GM23248 (cell line): ENCODE measurements around the gene FHOD1. TPM values are rescaled to one million over a fixed set of nuclear protein-coding genes. Genes with fewer than 3 reads are reported as not detected.

Source experiments
- DNase-seq: peaks from one replicate; pipeline ENCODE4 v3.0.0-alpha.2; 2015
- H2AFZ ChIP-seq: fragments of 200-600 bp; sonication (generic); 2 replicates; pipeline ENCODE4 v1.6.1; 2016; ENCODE audit warnings: antibody characterized with exemption
- H3F3A ChIP-seq: fragments of 200-600 bp; sonication (generic); 2 replicates; pipeline ENCODE4 v1.6.1; 2016; ENCODE audit warnings: mild to moderate bottlenecking, antibody characterized with exemption, mixed run types; ENCODE audit not compliant: insufficient read depth
- H3K27ac ChIP-seq: fragments of 200-600 bp; sonication (generic); 2 replicates; pipeline ENCODE4 v1.5.1; 2016; ENCODE audit warnings: mild to moderate bottlenecking
- H3K27me3 ChIP-seq: fragments of 200-600 bp; sonication (generic); replicated peaks from 2 replicates; pipeline ENCODE4 v1.6.1; 2016; ENCODE audit warnings: mild to moderate bottlenecking; ENCODE audit not compliant: insufficient read depth
- H3K36me3 ChIP-seq: fragments of 200-600 bp; sonication (generic); 2 replicates; pipeline ENCODE4 v1.6.1; 2016; ENCODE audit warnings: low read depth, mild to moderate bottlenecking
- H3K4me1 ChIP-seq: fragments of 200-600 bp; sonication (generic); 2 replicates; pipeline ENCODE4 v1.6.1; 2016; ENCODE audit warnings: mild to moderate bottlenecking; ENCODE audit not compliant: insufficient read depth
- H3K4me2 ChIP-seq: fragments of 200-600 bp; sonication (generic); one replicate; pipeline ENCODE4 v1.6.1; 2016; ENCODE audit warnings: mild to moderate bottlenecking; ENCODE audit not compliant: unreplicated experiment
- H3K4me3 ChIP-seq: fragments of 200-600 bp; sonication (generic); 2 replicates; pipeline ENCODE4 v1.5.1; 2016; ENCODE audit warnings: mild to moderate bottlenecking
- H3K79me2 ChIP-seq: fragments of 200-600 bp; sonication (generic); 2 replicates; pipeline ENCODE4 v1.6.1; 2016; ENCODE audit warnings: mild to moderate bottlenecking; ENCODE audit not compliant: insufficient read depth
- H3K9ac ChIP-seq: fragments of 200-600 bp; sonication (generic); 2 replicates; pipeline ENCODE4 v1.6.1; 2016; ENCODE audit warnings: mild to moderate bottlenecking
- H3K9me2 ChIP-seq: fragments of 200-600 bp; sonication (generic); 2 replicates; pipeline ENCODE4 v1.6.1; 2016; ENCODE audit warnings: mixed run types, mild to moderate bottlenecking, moderate library complexity; ENCODE audit not compliant: insufficient read depth
- H3K9me3 ChIP-seq: fragments of 200-600 bp; sonication (generic); one replicate; pipeline ENCODE4 v1.6.1; 2017; ENCODE audit warnings: low read depth
- H4K20me1 ChIP-seq: fragments of 200-600 bp; sonication (generic); 2 replicates; pipeline ENCODE4 v1.6.0; 2016; ENCODE audit not compliant: insufficient read depth
- EZH2 ChIP-seq: fragments of 200-600 bp; sonication (generic); IDR thresholded peaks from 2 replicates; pipeline ENCODE4 v1.6.1; 2018; ENCODE audit warnings: antibody characterized with exemption, mild to moderate bottlenecking; ENCODE audit not compliant: insufficient read depth, poor library complexity, severe bottlenecking
- EZH2phosphoT487 ChIP-seq: fragments of 200-600 bp; sonication (generic); IDR thresholded peaks from 2 replicates; pipeline ENCODE4 v1.6.1; 2018; ENCODE audit warnings: antibody characterized with exemption, moderate library complexity, mild to moderate bottlenecking, low read depth; ENCODE audit not compliant: insufficient read depth
- WGBS, 2 experiments: methylation state at CpG; one replicate each; pipeline ENCODE4 v1.1.6; 2015 to 2017; ENCODE audit warnings: low lambda C conversion rate in 2 of 2, low coverage in 1 of 2; ENCODE audit errors: missing lambda C conversion rate in 2 of 2; 5-methylcytosine and 5-hydroxymethylcytosine counted together
- in situ Hi-C: fragments of 300-500 bp; cut with MboI; formaldehyde crosslinking; loops from 2 replicates; pipeline ENCODE4 v1.15.0; 2020
- polyA plus RNA-seq: library from polyadenylated mRNA; unstranded; fragments of >200 nt; fragmentation: Nextera tagmentation; extraction: Ambion mirVana; gene quantifications from 2 replicates; pipeline ENCODE4 v1.2.1, GENCODE V29; 2016
- total RNA-seq: library from RNA; depleted of rRNA; stranded (reverse); fragments of >200 nt; shearing (Covaris generic); gene quantifications from 2 replicates; pipeline ENCODE4 v1.2.3, GENCODE V29; 2014

FHOD1 gene
- total and polyA plus RNA-seq, 2 experiments from 2014 or later, result 9.3 to 14.9 TPM

GRCh38 chr16:67248401-67249177 lies 1.3 kb upstream of the FHOD1 start, which contains the start of gene SLC9A5:
SLC9A5 (plus strand) TSS chr16:67248979; CDS start chr16:67249015, 36 bp downstream.
- H3K4me1 ChIP-seq, result peaks cover 40% of the 10 kb centered on the region
- peak within 1 kb of the TSS; percentile 92 for H2AFZ ChIP-seq
- peak within 1 kb of the TSS; percentile 88 for H3K4me3 ChIP-seq
- in situ Hi-C loops, result no loop called here
- peak; percentile 65 for DNase-seq
- H3K36me3 ChIP-seq, result no peaks in the 10 kb centered on the region
- no peaks in the 10 kb centered on the region for H4K20me1 ChIP-seq
- TF ChIP-seq EZH2phosphoT487, result no peak
- TF ChIP-seq EZH2, result no peak
- no peaks in the 10 kb centered on the region for H3K9me3 ChIP-seq
- peak within 1 kb of the TSS; percentile 30; the same call in 1 of the 2 replicates for H3K27ac ChIP-seq
- 3% methylated on average over 12 to 50 of the region's 75 CpGs for WGBS, 2 experiments
- H3K4me2 ChIP-seq, result peak within 1 kb of the TSS; percentile 95
- peaks cover 7% of the 10 kb centered on the region for H3K79me2 ChIP-seq
- no peaks in the 10 kb centered on the region for H3K9me2 ChIP-seq
- H3F3A ChIP-seq, result peaks cover 32% of the 10 kb centered on the region
- no peaks in the 10 kb centered on the region for H3K27me3 ChIP-seq
- H3K9ac ChIP-seq, result peak within 1 kb of the TSS; percentile 85

GRCh38 chr16:67248073-67248400 lies 756 bp upstream of the FHOD1 start:
- in situ Hi-C loops, result no loop called here
- H3K9me3 ChIP-seq, result no peaks in the 10 kb centered on the region
- no peak for DNase-seq
- TF ChIP-seq EZH2, result no peak
- no peak for TF ChIP-seq EZH2phosphoT487
- peaks cover 13% of the 10 kb centered on the region for H3K79me2 ChIP-seq
- peak overlapping the region; percentile 95 for H3K4me2 ChIP-seq
- WGBS, 2 experiments, result 1 to 8% methylated on average over 7 of the region's 7 CpGs
- no peaks in the 10 kb centered on the region for H3K36me3 ChIP-seq
- no peak overlapping the region for H3K27ac ChIP-seq
- H3F3A ChIP-seq, result peaks cover 37% of the 10 kb centered on the region
- peak overlapping the region; percentile 85 for H3K9ac ChIP-seq
- no peaks in the 10 kb centered on the region for H3K9me2 ChIP-seq
- no peaks in the 10 kb centered on the region for H3K27me3 ChIP-seq
- peaks cover 45% of the 10 kb centered on the region for H3K4me1 ChIP-seq
- H4K20me1 ChIP-seq, result no peaks in the 10 kb centered on the region
- H2AFZ ChIP-seq, result peak overlapping the region; percentile 92
- H3K4me3 ChIP-seq, result peak overlapping the region; percentile 88

DNA sequence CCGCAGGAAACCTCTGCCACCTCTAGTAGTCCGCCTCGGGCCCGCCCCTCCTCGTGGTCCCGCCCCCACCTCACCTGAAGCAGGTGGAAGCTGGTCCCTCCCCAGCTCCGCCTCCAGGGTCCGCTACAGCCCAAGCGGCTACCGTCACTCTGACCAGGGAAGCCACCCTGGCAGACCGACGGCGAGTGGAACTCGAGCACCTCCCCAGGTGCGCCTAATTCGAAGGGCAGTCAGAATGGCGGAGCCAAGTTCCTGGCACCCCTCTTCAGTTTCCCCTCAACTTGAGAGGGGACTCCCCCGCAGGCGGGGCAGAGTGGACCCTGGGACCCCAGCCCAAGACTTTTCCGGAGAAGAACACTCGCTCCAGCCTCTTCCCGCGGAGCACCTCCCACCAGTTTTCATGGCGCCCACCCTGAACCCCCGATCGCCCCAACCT lies 507 bp downstream of the FHOD1 start:
- no peaks in the 10 kb centered on the region for H3K9me3 ChIP-seq
- H3K9ac ChIP-seq, result peak overlapping the region; percentile 72
- peak overlapping the region; percentile 94 for H3K27ac ChIP-seq
- TF ChIP-seq EZH2phosphoT487 (no peak), EZH2 (no peak)
- in situ Hi-C loops, result no loop called here
- peaks cover 56% of the 10 kb centered on the region for H3K4me1 ChIP-seq
- H3K27me3 ChIP-seq, result no peaks in the 10 kb centered on the region
- DNase-seq, result peak; percentile 46
- no peaks in the 10 kb centered on the region for H4K20me1 ChIP-seq
- H2AFZ ChIP-seq, result peak overlapping the region; percentile 58
- peaks cover 46% of the 10 kb centered on the region for H3F3A ChIP-seq
- no peaks in the 10 kb centered on the region for H3K9me2 ChIP-seq
- WGBS, 2 experiments, result 1 to 2% methylated on average over 13 to 26 of the region's 26 CpGs
- peak overlapping the region; percentile 86 for H3K4me2 ChIP-seq
- peak overlapping the region; percentile 88 for H3K4me3 ChIP-seq
- H3K36me3 ChIP-seq, result no peaks in the 10 kb centered on the region
- H3K79me2 ChIP-seq, result peaks cover 25% of the 10 kb centered on the region

- TF ChIP-seq EZH2phosphoT487, result no peak
- no peak for TF ChIP-seq EZH2
- H3K9me2 ChIP-seq, result no peaks in the 10 kb centered on the region
- whole genome bisulfite sequencing, 2 experiments, result 1% methylated on average over 34 to 44 of the region's 48 CpGs
These were observed 1.1 kb downstream of the FHOD1 start for GRCh38 chr16:67246081-67246755.

More at GRCh38 chr16:67246081-67246755, 1.1 kb downstream of the FHOD1 start:
- peaks cover 52% of the 10 kb centered on the region for H3F3A ChIP-seq
- H3K4me2 ChIP-seq, result peak overlapping the region; percentile 86
- in situ Hi-C loops, result no loop called here
- H3K4me1 ChIP-seq, result peaks cover 62% of the 10 kb centered on the region
- no peaks in the 10 kb centered on the region for H3K36me3 ChIP-seq
- no peaks in the 10 kb centered on the region for H3K27me3 ChIP-seq
- H4K20me1 ChIP-seq, result no peaks in the 10 kb centered on the region
- H3K9ac ChIP-seq, result peak overlapping the region; percentile 72
- H2AFZ ChIP-seq, result peak overlapping the region; percentile 58
- H3K27ac ChIP-seq, result peak overlapping the region; percentile 94
- DNase-seq, result peak; percentile 90
- peak overlapping the region; percentile 88 for H3K4me3 ChIP-seq
- peaks cover 25% of the 10 kb centered on the region for H3K79me2 ChIP-seq
- no peaks in the 10 kb centered on the region for H3K9me3 ChIP-seq
